BLaER1 treated with 17β-estradiol and CSF1 and Interleukin-3, amounts not matched to agents 10 nM and 100 nM (cell line): ENCODE results near the gene MACC1.

Experiments used
- H3K27ac ChIP-seq, 11 experiments: shearing (Covaris generic); formaldehyde crosslinking; 2 replicates each; pipeline ENCODE4 v1.8.1; 2022
- H3K27me3 ChIP-seq, 11 experiments: shearing (Covaris generic); formaldehyde crosslinking; 2 replicates each; pipeline ENCODE4 v1.8.1; 2022
- H3K36me3 ChIP-seq, 11 experiments: shearing (Covaris generic); formaldehyde crosslinking; 2 replicates each; pipeline ENCODE4 v1.8.1; 2022
- H3K4me1 ChIP-seq, 10 experiments: shearing (Covaris generic); formaldehyde crosslinking; 2 replicates each; pipeline ENCODE4 v1.8.1; 2022
- H3K4me2 ChIP-seq, 11 experiments: shearing (Covaris generic); formaldehyde crosslinking; 2 replicates each; pipeline ENCODE4 v1.8.1; 2022
- H3K4me3 ChIP-seq, 10 experiments: shearing (Covaris generic); formaldehyde crosslinking; 2 replicates each; pipeline ENCODE4 v1.8.1; 2022
- H3K9ac ChIP-seq, 11 experiments: shearing (Covaris generic); formaldehyde crosslinking; 2 replicates each; pipeline ENCODE4 v1.8.1; 2022
- H3K9me3 ChIP-seq, 11 experiments: shearing (Covaris generic); formaldehyde crosslinking; replicated peaks in 1 of 11; 2 replicates each; pipeline ENCODE4 v1.8.1; 2022
- H4K20me1 ChIP-seq, 11 experiments: shearing (Covaris generic); formaldehyde crosslinking; 2 replicates each; pipeline ENCODE4 v1.8.1; 2022
- Cebpa-rat ChIP-seq, 11 experiments: shearing (Covaris generic); IDR thresholded peaks; 2 replicates each; pipeline ENCODE4 v1.8.1; 2022

The MACC1 gene

DNA sequence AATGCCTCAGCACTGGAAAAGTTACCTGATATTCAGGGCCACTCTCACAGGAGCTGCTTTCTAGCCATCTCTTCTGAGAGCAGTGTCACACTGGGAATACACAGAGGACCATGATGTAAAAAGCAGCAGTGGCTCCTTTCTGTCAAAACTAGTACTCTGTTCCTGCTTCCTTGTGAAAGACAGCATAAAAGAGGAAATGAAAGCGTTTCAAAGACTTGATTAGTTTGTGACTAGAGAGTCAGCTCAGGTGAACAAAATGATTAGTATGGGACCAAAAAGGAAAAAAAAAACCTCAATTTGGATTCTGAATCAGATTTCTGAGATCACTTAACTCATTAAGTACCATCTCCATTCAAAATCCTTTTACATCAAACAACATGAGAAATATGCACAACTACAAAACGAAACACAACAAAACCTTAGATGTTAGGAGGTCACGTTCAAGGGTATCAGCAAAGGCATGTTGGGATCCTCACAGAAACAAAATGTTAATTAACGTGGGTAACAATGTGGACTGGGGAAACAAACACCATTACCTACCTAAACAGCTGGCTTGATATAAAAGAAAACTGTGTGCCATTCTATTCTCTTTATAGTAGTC lies 103.7 kb downstream of the MACC1 start:
- no peak overlapping the region for H3K9ac ChIP-seq
- peak overlapping the region in 4 of 11 experiments; percentile 24 to 73 (median 42); a peak in 7 of 22 replicates for H3K27ac ChIP-seq
- H3K4me2 ChIP-seq = peak overlapping the region in 7 of 11 experiments; percentile 0 to 68 (median 25); a peak in 10 of 22 replicates
- H3K9me3 ChIP-seq = no peaks in the 10 kb centered on the region
- H3K27me3 ChIP-seq = no peaks in the 10 kb centered on the region
- H3K4me3 ChIP-seq = no peak overlapping the region
- TF ChIP-seq Cebpa-rat (IDR thresholded peaks at IDR 0.05) = no peak
- no peaks in the 10 kb centered on the region for H3K36me3 ChIP-seq
- no peaks in the 10 kb centered on the region for H4K20me1 ChIP-seq
- H3K4me1 ChIP-seq = peaks cover 18 to 32% (median 21%) of the 10 kb centered on the region in 10 experiments

DNA sequence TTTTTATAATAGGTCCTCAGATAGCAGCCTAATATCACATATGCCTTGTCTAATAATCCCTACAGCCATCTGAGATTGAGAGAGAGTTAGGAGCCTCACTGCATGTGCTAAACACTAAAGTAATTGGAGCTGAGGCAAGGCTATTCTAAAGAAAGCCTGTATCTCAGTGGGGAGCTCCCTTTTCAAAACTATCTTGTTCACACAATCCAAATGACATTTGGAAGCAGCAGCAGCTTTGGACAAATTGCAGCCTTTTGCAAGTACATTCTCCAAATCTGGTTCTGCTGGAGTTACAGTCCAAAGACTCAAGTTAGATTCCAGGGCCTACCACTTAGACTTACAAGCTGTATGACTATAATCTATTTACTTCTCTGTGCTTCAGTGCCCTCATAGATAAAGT lies 104.5 kb downstream of the MACC1 start:
- Histone ChIP-seq H4K20me1 (no peaks in the 10 kb centered on the region), H3K27me3 (no peaks in the 10 kb centered on the region)
- no peak for TF ChIP-seq Cebpa-rat (IDR thresholded peaks at IDR 0.05)

GRCh38 chr7:20111821-20112542 lies 105.2 kb downstream of the MACC1 start:
- Histone ChIP-seq H3K9me3 (no peaks in the 10 kb centered on the region), H3K27me3 (no peaks in the 10 kb centered on the region), H3K36me3 (no peaks in the 10 kb centered on the region), H4K20me1 (no peaks in the 10 kb centered on the region), H3K4me2 (no peak overlapping the region), H3K9ac (no peak overlapping the region), H3K4me3 (no peak overlapping the region), H3K4me1 (peaks cover 18 to 32% (median 21%) of the 10 kb centered on the region in 10 experiments), H3K27ac (no peak overlapping the region)
- TF ChIP-seq Cebpa-rat (IDR thresholded peaks at IDR 0.05) = no peak

More for the DNA sequence above, 104.5 kb downstream of the MACC1 start:
- Histone ChIP-seq H3K9me3 (no peaks in the 10 kb centered on the region), H3K4me2 (peak overlapping the region in 3 of 11 experiments; percentile 25 to 68 (median 61); a peak in 4 of 22 replicates), H3K27ac (no peak overlapping the region), H3K9ac (no peak overlapping the region), H3K36me3 (no peaks in the 10 kb centered on the region), H3K4me3 (no peak overlapping the region), H3K4me1 (peaks cover 18 to 32% (median 21%) of the 10 kb centered on the region in 10 experiments)

- H3K27ac ChIP-seq = no peak overlapping the region
- H3K4me3 ChIP-seq = no peak overlapping the region
- no peaks in the 10 kb centered on the region for H3K27me3 ChIP-seq
- no peaks in the 10 kb centered on the region for H3K36me3 ChIP-seq
- H3K4me1 ChIP-seq = peaks cover 0 to under 1% (median 0%) of the 10 kb centered on the region in 10 experiments; a peak in 2 of 20 replicates
- no peaks in the 10 kb centered on the region for H4K20me1 ChIP-seq
- H3K9me3 ChIP-seq = no peaks in the 10 kb centered on the region
- no peak overlapping the region for H3K4me2 ChIP-seq
- no peak for TF ChIP-seq Cebpa-rat (IDR thresholded peaks at IDR 0.05)
- no peak overlapping the region for H3K9ac ChIP-seq
Measured at GRCh38 chr7:20107582-20107981, 109.6 kb downstream of the MACC1 start.

DNA sequence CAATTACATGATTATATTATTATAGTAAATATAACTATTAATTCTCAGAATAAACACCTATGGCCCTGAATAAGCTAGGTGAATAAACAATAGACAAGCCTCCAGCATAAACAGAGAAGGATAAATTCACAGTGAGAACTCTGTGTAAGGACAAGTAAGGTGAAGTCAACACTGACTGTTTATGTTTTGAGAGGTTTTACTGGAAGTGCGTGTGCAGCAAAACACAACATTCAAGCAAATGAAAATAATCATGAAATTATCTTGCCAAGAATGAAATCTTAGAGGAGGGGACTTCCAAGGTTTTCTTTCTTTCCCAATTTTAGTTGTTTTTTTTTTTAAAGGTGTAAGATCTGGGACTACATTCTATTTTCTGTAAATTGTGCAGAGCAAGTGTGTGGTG lies 112.5 kb downstream of the MACC1 start:
- H3K27ac ChIP-seq = no peak overlapping the region
- no peak overlapping the region for H3K4me2 ChIP-seq

DNA sequence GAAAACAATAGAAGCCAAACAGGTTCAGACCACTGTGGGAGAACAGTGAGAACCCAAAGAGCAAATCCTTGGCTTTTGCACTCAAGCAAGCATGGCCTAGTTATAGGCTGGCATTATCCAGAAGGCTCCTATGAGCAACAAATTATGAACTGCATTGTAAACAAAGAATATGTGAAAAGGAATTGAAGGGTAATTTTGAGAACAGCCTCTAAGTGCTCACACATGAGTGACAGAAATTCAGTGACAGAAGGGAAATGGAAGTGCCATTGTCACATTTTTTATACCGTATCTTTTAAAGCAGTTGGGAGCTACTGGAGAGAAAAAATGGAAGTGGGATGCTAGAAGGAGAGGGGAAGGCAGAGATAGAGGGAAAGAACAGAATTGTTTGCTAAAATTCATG lies 114.2 kb downstream of the MACC1 start:
- no peaks in the 10 kb centered on the region for H3K36me3 ChIP-seq
- no peak overlapping the region for H3K4me2 ChIP-seq
- H3K9ac ChIP-seq = no peak overlapping the region
- H3K9me3 ChIP-seq = no peaks in the 10 kb centered on the region; a peak in 1 of 22 replicates
- H3K27me3 ChIP-seq = no peaks in the 10 kb centered on the region
- no peak overlapping the region for H3K27ac ChIP-seq
- H3K4me3 ChIP-seq = no peak overlapping the region
- no peak for TF ChIP-seq Cebpa-rat (IDR thresholded peaks at IDR 0.05)
- H3K4me1 ChIP-seq = no peaks in the 10 kb centered on the region
- no peaks in the 10 kb centered on the region for H4K20me1 ChIP-seq

More for the DNA sequence above, 112.5 kb downstream of the MACC1 start:
- no peak for TF ChIP-seq Cebpa-rat (IDR thresholded peaks at IDR 0.05)
- no peak overlapping the region for H3K9ac ChIP-seq
- H3K9me3 ChIP-seq = no peaks in the 10 kb centered on the region; a peak in 1 of 22 replicates
- no peak overlapping the region for H3K4me3 ChIP-seq
- H3K4me1 ChIP-seq = no peaks in the 10 kb centered on the region
- H3K36me3 ChIP-seq = no peaks in the 10 kb centered on the region
- no peaks in the 10 kb centered on the region for H3K27me3 ChIP-seq
- no peaks in the 10 kb centered on the region for H4K20me1 ChIP-seq

GRCh38 chr7:20095862-20096261 lies 121.3 kb downstream of the MACC1 start:
- H3K9me3 ChIP-seq = peaks cover 0 to 35% (median 6%) of the 10 kb centered on the region in 11 experiments; a peak in 10 of 22 replicates
- no peak overlapping the region for H3K27ac ChIP-seq
- no peak for TF ChIP-seq Cebpa-rat (IDR thresholded peaks at IDR 0.05)
- no peaks in the 10 kb centered on the region for H3K27me3 ChIP-seq
- H3K9ac ChIP-seq = no peak overlapping the region
- H3K36me3 ChIP-seq = no peaks in the 10 kb centered on the region
- H4K20me1 ChIP-seq = no peaks in the 10 kb centered on the region
- no peaks in the 10 kb centered on the region for H3K4me1 ChIP-seq
- no peak overlapping the region for H3K4me2 ChIP-seq
- no peak overlapping the region for H3K4me3 ChIP-seq

- Histone ChIP-seq H3K4me2 (no peak overlapping the region), H3K27me3 (no peaks in the 10 kb centered on the region), H4K20me1 (no peaks in the 10 kb centered on the region), H3K4me1 (no peaks in the 10 kb centered on the region), H3K4me3 (no peak overlapping the region), H3K36me3 (no peaks in the 10 kb centered on the region), H3K9ac (no peak overlapping the region), H3K27ac (no peak overlapping the region), H3K9me3 (peaks cover 0 to 35% (median 6%) of the 10 kb centered on the region in 11 experiments; a peak in 10 of 22 replicates)
- TF ChIP-seq Cebpa-rat (IDR thresholded peaks at IDR 0.05) = no peak
Measured at GRCh38 chr7:20095436-20095835, 121.7 kb downstream of the MACC1 start.

GRCh38 chr7:20089431-20089830 lies 127.8 kb downstream of the MACC1 start:
- H3K27me3 ChIP-seq = no peaks in the 10 kb centered on the region
- H3K4me2 ChIP-seq = no peak overlapping the region
- peaks cover 0 to under 1% (median 0%) of the 10 kb centered on the region in 10 experiments; a peak in 1 of 20 replicates for H3K4me1 ChIP-seq
- H3K9ac ChIP-seq = no peak overlapping the region
- peaks cover 0 to 12% (median 0%) of the 10 kb centered on the region in 11 experiments; a peak in 7 of 22 replicates for H3K9me3 ChIP-seq
- no peaks in the 10 kb centered on the region for H3K36me3 ChIP-seq
- no peak overlapping the region for H3K4me3 ChIP-seq
- H4K20me1 ChIP-seq = no peaks in the 10 kb centered on the region
- TF ChIP-seq Cebpa-rat (IDR thresholded peaks at IDR 0.05) = 0 out of 22 replicates have a peak, but pooled peaks of 1 of the 11 experiments have one; percentile 8
- no peak overlapping the region for H3K27ac ChIP-seq
